ENCODE results near the gene PDE6G. TPM values are rescaled to one million over a fixed set of nuclear protein-coding genes. Genes with fewer than 3 reads are reported as not detected.

The PDE6G gene
- total RNA-seq, 1 donor from 2014 or later: 26.3 TPM

Other genes with a start within 250 kb of the PDE6G start
- 4,987 and 5,035 TPM in 2 replicates for gene ACTG1, start 143.7 kb downstream of the PDE6G start, total RNA-seq
- gene FSCN2, start 128.2 kb downstream of the PDE6G start, total RNA-seq: 0.27 and 0.37 TPM in 2 replicates
- 37.9 and 41.8 TPM in 2 replicates for gene FAAP100, start 104.2 kb downstream of the PDE6G start, total RNA-seq
- gene NPLOC4, start 19.4 kb downstream of the PDE6G start, total RNA-seq: 133 and 140 TPM in 2 replicates
- 0.37 and 0.47 TPM in 2 replicates for gene TSPAN10, start 19.3 kb downstream of the PDE6G start, total RNA-seq
- gene OXLD1, start 10.1 kb upstream of the PDE6G start, total RNA-seq: 48.1 and 48.8 TPM in 2 replicates
- gene CCDC137, start 10.2 kb upstream of the PDE6G start, total RNA-seq: 33.2 and 38.5 TPM in 2 replicates
- gene ARL16, start 27.3 kb upstream of the PDE6G start, total RNA-seq: 30.9 and 31.1 TPM in 2 replicates
- gene HGS, start 27.5 kb upstream of the PDE6G start, total RNA-seq: 127 TPM in 2 replicates
- 85.6 and 86.6 TPM in 2 replicates for gene MRPL12, start 46.8 kb upstream of the PDE6G start, total RNA-seq
- 25.9 and 26.9 TPM in 2 replicates for gene SLC25A10, start 55.7 kb upstream of the PDE6G start, total RNA-seq
- gene GCGR, start 147.6 kb upstream of the PDE6G start, total RNA-seq: not detected in 2 replicates
- 53.5 and 56.8 TPM in 2 replicates for gene MCRIP1, start 176.7 kb upstream of the PDE6G start, total RNA-seq
- gene PPP1R27, start 178.5 kb upstream of the PDE6G start, total RNA-seq: not detected in 2 replicates
- 548 and 588 TPM in 2 replicates for gene P4HB, start 204.0 kb upstream of the PDE6G start, total RNA-seq
- 671 and 678 TPM in 2 replicates for gene ARHGDIA, start 214.8 kb upstream of the PDE6G start, total RNA-seq
- gene ALYREF, start 235.0 kb upstream of the PDE6G start, total RNA-seq: 167 and 172 TPM in 2 replicates
- gene ANAPC11, start 235.2 kb upstream of the PDE6G start, total RNA-seq: 108 and 111 TPM in 2 replicates
- gene NPB, start 245.7 kb upstream of the PDE6G start, total RNA-seq: 0.32 and 0.34 TPM in 2 replicates